H1 (cell line): ENCODE data around the gene ANAPC2. TPM values are rescaled to one million over a fixed set of nuclear protein-coding genes. Genes with fewer than 3 reads are reported as not detected.
"Not testable (repeated sequence)": the region's sequence is repeated elsewhere in the genome, so short reads cannot be mapped to it uniquely, and the experiment has no call there.

ENCODE experiments used
- CTCF ChIA-PET: fragments of 300-600 bp; sonication (Branson Sonifier 250); formaldehyde crosslinking; loops from one replicate; lab custom pipeline; 2021; ENCODE audit not compliant: partially characterized antibody; lab: Charles Lee
- POLR2A ChIA-PET: fragments of 300-600 bp; sonication (Branson Sonifier 250); formaldehyde crosslinking; loops from one replicate; lab custom pipeline; 2021; ENCODE audit warnings: inconsistent platforms; ENCODE audit not compliant: partially characterized antibody; lab: Charles Lee
- DNase-seq, 2 experiments: peaks; one replicate each; pipeline versions ENCODE4 v3.0.0 to v3.0.0-alpha.2; 2010 to 2022; ENCODE audit warnings: low spot score in 2 of 2, low read depth in 1 of 2, mixed read lengths in 1 of 2
- FAIRE-seq: peaks from 2 replicates; lab custom pipeline; 2011; peaks lifted over from hg19 to GRCh38; lab: Jason Lieb, UNC
- H2AFZ ChIP-seq: 2 replicates; pipeline ENCODE4 v1.8.1; 2012; ENCODE audit warnings: low read length, inconsistent platforms
- H2AK5ac ChIP-seq: 2 replicates; pipeline ENCODE4 v1.6.1; 2013; ENCODE audit warnings: low read depth, low read length
- H2BK120ac ChIP-seq: replicated peaks from 2 replicates; pipeline ENCODE3; 2013; ENCODE audit warnings: low read depth, low read length, inconsistent platforms
- H2BK12ac ChIP-seq: 2 replicates; pipeline ENCODE4 v1.6.1; 2013; ENCODE audit warnings: low read depth, low read length
- H2BK15ac ChIP-seq: 2 replicates; pipeline ENCODE4 v1.6.1; 2013; ENCODE audit warnings: low read length
- H2BK20ac ChIP-seq: 2 replicates; pipeline ENCODE4 v1.6.1; 2013; ENCODE audit warnings: low read length
- H2BK5ac ChIP-seq: 2 replicates; pipeline ENCODE4 v1.6.1; 2013; ENCODE audit warnings: low read depth, low read length
- H3K14ac ChIP-seq: 2 replicates; pipeline ENCODE4 v1.6.1; 2013; ENCODE audit warnings: inconsistent platforms; ENCODE audit not compliant: insufficient read length
- H3K18ac ChIP-seq: 2 replicates; pipeline ENCODE4 v1.6.1; 2013; ENCODE audit warnings: low read length; ENCODE audit errors: extremely low read depth
- H3K23ac ChIP-seq: 2 replicates; pipeline ENCODE4 v1.6.1; 2013; ENCODE audit warnings: inconsistent platforms; ENCODE audit not compliant: insufficient read length
- H3K23me2 ChIP-seq: 2 replicates; pipeline ENCODE4 v1.6.1; 2013; ENCODE audit warnings: low read depth, low read length
- H3K27ac ChIP-seq: 2 replicates; pipeline ENCODE4 v1.6.1; 2011; ENCODE audit warnings: low read depth, low read length, inconsistent platforms
- H3K27me3 ChIP-seq, 4 experiments: replicated peaks in 1 of 4; 1 replicate in 1 of 4; 2 replicates in 3 of 4; pipeline versions ENCODE4 v1.6.1 to v1.8.1; 2011 to 2013; ENCODE audit warnings: low read length in 3 of 4, mild to moderate bottlenecking in 3 of 4, inconsistent platforms in 2 of 4, mixed read lengths in 2 of 4, moderate library complexity in 1 of 4; ENCODE audit not compliant: control insufficient read depth in 3 of 4, insufficient read depth in 3 of 4; ENCODE audit errors: extremely low read depth in 1 of 4
- H3K36me3 ChIP-seq, 4 experiments: 2 replicates each; pipeline versions ENCODE4 v1.6.1 to v1.8.1; 2011 to 2013; ENCODE audit warnings: mild to moderate bottlenecking in 4 of 4, low read length in 3 of 4, moderate library complexity in 2 of 4, control low read depth in 1 of 4, inconsistent platforms in 1 of 4; ENCODE audit not compliant: insufficient read depth in 4 of 4, control insufficient read depth in 2 of 4
- H3K4ac ChIP-seq: replicated peaks from 2 replicates; pipeline ENCODE3; 2013; ENCODE audit warnings: low read length, low read depth, mixed read lengths, inconsistent platforms; ENCODE audit not compliant: insufficient read length
- H3K4me1 ChIP-seq, 4 experiments: replicated peaks in 1 of 4; 1 replicate in 1 of 4; 2 replicates in 3 of 4; pipeline versions ENCODE4 v1.6.1 to v1.8.1; 2011 to 2013; ENCODE audit warnings: low read length in 3 of 4, inconsistent platforms in 2 of 4, mixed read lengths in 1 of 4; ENCODE audit not compliant: insufficient read depth in 4 of 4, control insufficient read depth in 3 of 4
- H3K4me2 ChIP-seq, 2 experiments: 2 replicates each; pipeline versions ENCODE4 v1.6.1 to v1.8.1; 2011 to 2013; ENCODE audit warnings: low read depth in 2 of 2, low read length in 2 of 2, control low read depth in 1 of 2, inconsistent platforms in 1 of 2, mild to moderate bottlenecking in 1 of 2; ENCODE audit not compliant: insufficient read depth in 1 of 2
- H3K4me3 ChIP-seq, 4 experiments: fragments of 200-600, 300-600 bp in 1 of 4; sonication (generic), shearing (Covaris generic), sonication (Bioruptor Twin) in 1 of 4; 2 replicates each; pipeline versions ENCODE4 v1.5.1 to v1.8.1; 2011 to 2016; ENCODE audit warnings: low read length in 4 of 4, low read depth in 3 of 4, control low read depth in 2 of 4, inconsistent platforms in 2 of 4, mild to moderate bottlenecking in 2 of 4, mixed read lengths in 1 of 4, moderate library complexity in 1 of 4; ENCODE audit not compliant: insufficient read depth in 2 of 4; ENCODE audit errors: extremely low read depth in 1 of 4
- H3K56ac ChIP-seq: replicated peaks from 2 replicates; pipeline ENCODE3; 2013; ENCODE audit warnings: low read depth, mild to moderate bottlenecking, mixed read lengths, low read length, inconsistent platforms; ENCODE audit not compliant: insufficient read length
- H3K79me1 ChIP-seq: 2 replicates; pipeline ENCODE4 v1.6.1; 2013; ENCODE audit warnings: low read depth, low read length, control low read depth
- H3K79me2 ChIP-seq, 2 experiments: 2 replicates each; pipeline versions ENCODE4 v1.6.1 to v1.8.1; 2012 to 2013; ENCODE audit warnings: low read length in 2 of 2, mild to moderate bottlenecking in 2 of 2, inconsistent platforms in 1 of 2; ENCODE audit not compliant: insufficient read depth in 2 of 2, control insufficient read depth in 1 of 2
- H3K9ac ChIP-seq, 4 experiments: replicated peaks in 1 of 4; 1 replicate in 1 of 4; 2 replicates in 3 of 4; pipeline versions ENCODE4 v1.6.1 to v1.8.1; 2011 to 2013; ENCODE audit warnings: low read depth in 3 of 4, low read length in 3 of 4, control low read depth in 2 of 4, mild to moderate bottlenecking in 2 of 4, moderate library complexity in 2 of 4, inconsistent platforms in 1 of 4; ENCODE audit errors: extremely low read depth in 1 of 4
- H3K9me3 ChIP-seq, 2 experiments: 2 replicates each; pipeline versions ENCODE4 v1.6.1 to v1.8.1; 2012 to 2013; ENCODE audit warnings: mild to moderate bottlenecking in 2 of 2, moderate library complexity in 2 of 2, control low read depth in 1 of 2, inconsistent platforms in 1 of 2, low read depth in 1 of 2, low read length in 1 of 2, mixed read lengths in 1 of 2; ENCODE audit not compliant: insufficient read depth in 2 of 2
- H4K20me1 ChIP-seq, 2 experiments: replicated peaks in 1 of 2; 2 replicates each; pipeline versions ENCODE3 to v1.8.1; 2011 to 2013; ENCODE audit warnings: inconsistent platforms in 2 of 2, low read length in 2 of 2, mild to moderate bottlenecking in 1 of 2; ENCODE audit not compliant: insufficient read depth in 2 of 2, control insufficient read depth in 1 of 2
- H4K5ac ChIP-seq: 2 replicates; pipeline ENCODE4 v1.6.1; 2013; ENCODE audit warnings: low read length, low read depth, mixed read lengths, inconsistent platforms; ENCODE audit not compliant: insufficient read length
- H4K8ac ChIP-seq: 2 replicates; pipeline ENCODE4 v1.8.0; 2013; ENCODE audit warnings: mild to moderate bottlenecking, moderate library complexity, low read length, inconsistent platforms; ENCODE audit not compliant: insufficient read depth; ENCODE audit errors: extremely low read depth
- H4K91ac ChIP-seq: replicated peaks from 2 replicates; pipeline ENCODE3; 2013; ENCODE audit warnings: low read length, mixed read lengths, inconsistent platforms; ENCODE audit not compliant: insufficient read length
- WGBS, 2 experiments: shearing (Covaris generic) in 1 of 2; methylation state at CpG; one replicate each; pipeline versions ENCODE4 v1.1.6 to v1.1.7; 2013 to 2015; ENCODE audit warnings: low lambda C conversion rate in 2 of 2, mixed read lengths in 2 of 2, inconsistent platforms in 1 of 2, low coverage in 1 of 2, missing lambda C conversion rate in 1 of 2; ENCODE audit not compliant: insufficient replicate concordance in 2 of 2, insufficient coverage in 1 of 2, insufficient read length in 1 of 2; ENCODE audit errors: extremely low coverage in 1 of 2, missing lambda C conversion rate in 1 of 2; 5-methylcytosine and 5-hydroxymethylcytosine counted together
- polyA plus RNA-seq, 7 experiments: library from polyadenylated mRNA; depleted of rRNA in 3 of 7; stranded (reverse) in 5 of 7; unstranded in 2 of 7; fragments of >200 nt in 5 of 7; fragments of 200-250 nt in 2 of 7; gene quantifications; 1 replicate in 5 of 7; 2 replicates in 1 of 7; 4 replicates in 1 of 7; pipeline versions ENCODE4 v1.2.1 to v1.2.3, GENCODE V29; 2011 to 2013; ENCODE audit warnings: missing spikeins in 2 of 7, mixed read lengths in 2 of 7
- total RNA-seq: library from RNA; stranded (reverse); fragmentation: NEBNext Ultra II Directional; extraction: Animal tissue kit (Norgen Biotek cat#: 25700); gene quantifications from 2 replicates; pipeline ENCODE4 v1.2.1, GENCODE V29; 2021

Gene ANAPC2
- total and polyA plus RNA-seq, 2 of the 8 experiments (the other 6 are each of a cell fraction or from before 2014, with no cell fraction given) = 30.2 to 37.7 TPM

DNA sequence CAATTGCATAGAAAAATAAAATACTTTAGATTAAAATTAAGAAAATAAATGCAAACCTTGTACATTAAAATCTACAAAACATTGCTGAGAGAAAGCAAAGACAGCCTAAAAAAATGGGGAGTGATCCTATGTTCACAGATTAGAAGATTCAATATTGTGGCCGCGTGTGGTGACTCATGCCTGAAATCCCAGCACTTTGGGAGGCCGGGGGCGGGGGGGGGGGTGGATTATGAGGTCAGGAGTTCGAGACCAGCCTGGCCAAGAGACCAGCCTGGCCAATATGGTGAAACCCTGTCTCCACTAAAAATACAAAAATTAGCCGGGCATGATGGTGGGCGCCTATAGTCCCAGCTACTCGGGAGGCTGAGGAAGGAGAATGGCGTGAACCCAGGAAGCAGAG is 53.2 kb downstream of the ANAPC2 start:
- H3K23ac ChIP-seq, H2BK5ac ChIP-seq, H3K9ac ChIP-seq, H3K4me2 ChIP-seq, H3K23me2 ChIP-seq, H3K36me3 ChIP-seq, DNase-seq, H4K5ac ChIP-seq, H3K56ac ChIP-seq, H3K79me1 ChIP-seq, H2BK12ac ChIP-seq, H3K79me2 ChIP-seq, H3K27ac ChIP-seq, H3K18ac ChIP-seq, H2BK120ac ChIP-seq, H4K20me1 ChIP-seq, H4K91ac ChIP-seq, H4K8ac ChIP-seq, H2AK5ac ChIP-seq, H2BK20ac ChIP-seq, H2BK15ac ChIP-seq, FAIRE-seq, H3K14ac ChIP-seq, H3K4ac ChIP-seq, H3K9me3 ChIP-seq, H3K4me3 ChIP-seq, H2AFZ ChIP-seq: not testable (repeated sequence)
- peaks cover 20 to 46% (median 40%) of the 10 kb centered on the region in 4 experiments for H3K27me3 ChIP-seq
- ChIA-PET POLR2A (interaction anchor here (1.2 kb wide), 1 partner anchor 28 kb away, joined by 3 read pairs; no protein-coding TSS in a partner anchor), CTCF (interaction anchor here (1.1 to 1.5 kb wide), 4 partner anchors 15 to 42 kb away, joined by 4 to 5 read pairs (median 5); no protein-coding TSS in a partner anchor)
- H3K4me1 ChIP-seq = peaks cover 0 to 15% (median 11%) of the 10 kb centered on the region in 4 experiments; a peak in 6 of 7 replicates
- 85% methylated on average over 9 of the region's 9 CpGs; no CpG with 5 or more reads in 1 of the 2 experiments for whole genome bisulfite sequencing, 2 experiments
